NCI-H446 treated with DMSO at 0.1 percent for 48 hours (cell line): ENCODE data around the gene TSPEAR.

Experiments
- DNase-seq: peaks from one replicate; lab custom pipeline; 2025; lab: John Stamatoyannopoulos, UW

The TSPEAR gene

GRCh38 chr21:44740742-44741141 is 29.4 kb upstream of the TSPEAR start:
- no peak for DNase-seq

- no peak for DNase-seq
These were observed 27.9 kb upstream of the TSPEAR start for GRCh38 chr21:44739316-44739715.

DNA sequence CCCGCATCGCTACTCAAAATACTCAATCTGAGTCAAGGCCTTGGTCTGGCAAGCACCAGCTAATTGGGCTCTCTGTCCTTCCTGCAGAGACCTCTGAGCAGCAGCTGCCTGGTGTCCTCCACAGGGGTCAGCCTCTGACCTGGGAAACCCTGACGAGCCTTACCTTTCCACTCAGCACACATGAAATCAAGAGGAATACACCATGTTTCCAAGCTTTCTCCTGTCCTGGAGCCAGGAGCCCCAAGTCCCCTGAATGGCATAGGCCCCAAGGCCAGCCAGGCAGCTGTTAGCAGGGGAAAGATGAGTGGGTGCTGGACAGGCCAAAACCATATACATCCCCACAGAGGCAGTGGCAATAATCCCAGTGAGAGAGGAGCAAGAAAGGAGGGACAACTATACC is 27.2 kb upstream of the TSPEAR start:
- DNase-seq: no peak

DNA sequence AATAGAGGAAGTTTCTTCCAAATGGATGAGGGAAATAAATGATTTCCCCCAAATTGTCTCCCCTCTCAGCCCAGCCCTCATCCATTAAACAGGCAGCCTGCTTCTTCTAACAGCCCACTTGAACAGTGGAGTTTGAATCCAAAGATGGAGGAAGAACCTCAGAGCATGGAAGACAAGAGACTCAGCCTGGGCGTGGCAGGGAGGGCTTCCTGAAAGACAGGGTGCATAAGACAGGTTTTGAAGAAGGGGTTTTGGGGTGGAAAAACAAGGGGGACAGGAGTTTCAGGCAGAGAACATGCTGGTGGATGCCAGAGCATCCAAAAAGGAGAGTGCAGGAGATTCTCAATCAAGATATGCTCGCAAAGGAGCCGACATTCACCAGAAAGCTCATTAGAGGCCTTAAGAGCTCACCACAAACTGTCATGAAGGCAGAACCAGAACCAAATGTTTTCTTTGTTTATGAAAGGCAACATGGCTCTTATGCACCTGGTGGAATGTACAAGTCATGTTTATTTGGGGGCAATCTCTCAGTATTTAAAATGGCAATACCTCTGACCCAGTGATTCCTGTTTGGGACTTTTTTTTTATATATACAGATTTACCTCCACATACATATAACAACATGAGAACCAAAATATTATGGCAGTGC is 26.5 kb upstream of the TSPEAR start:
- no peak for DNase-seq

- DNase-seq: no peak
These were observed 25.1 kb upstream of the TSPEAR start for GRCh38 chr21:44736291-44737004.

DNA sequence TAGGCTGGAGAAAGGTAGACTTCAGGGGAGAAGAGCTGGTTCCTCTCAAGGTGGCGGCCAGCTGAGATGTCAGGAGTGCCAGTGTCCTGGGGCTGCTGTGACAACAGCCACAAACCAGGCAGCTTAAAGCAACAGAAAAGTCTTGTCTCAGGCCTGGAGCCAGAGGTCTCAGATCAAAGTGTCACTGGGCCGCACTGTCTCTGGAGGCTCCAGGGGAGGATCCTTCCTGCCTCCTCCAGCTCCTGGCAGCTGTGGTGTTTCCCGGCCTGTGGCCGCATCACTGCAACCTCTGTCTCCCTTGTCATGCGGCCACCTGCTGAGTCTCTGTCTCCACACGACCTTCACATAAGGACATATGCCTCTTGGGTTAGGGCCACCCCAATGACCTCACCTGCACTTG is 24.4 kb upstream of the TSPEAR start:
- DNase-seq: no peak

DNA sequence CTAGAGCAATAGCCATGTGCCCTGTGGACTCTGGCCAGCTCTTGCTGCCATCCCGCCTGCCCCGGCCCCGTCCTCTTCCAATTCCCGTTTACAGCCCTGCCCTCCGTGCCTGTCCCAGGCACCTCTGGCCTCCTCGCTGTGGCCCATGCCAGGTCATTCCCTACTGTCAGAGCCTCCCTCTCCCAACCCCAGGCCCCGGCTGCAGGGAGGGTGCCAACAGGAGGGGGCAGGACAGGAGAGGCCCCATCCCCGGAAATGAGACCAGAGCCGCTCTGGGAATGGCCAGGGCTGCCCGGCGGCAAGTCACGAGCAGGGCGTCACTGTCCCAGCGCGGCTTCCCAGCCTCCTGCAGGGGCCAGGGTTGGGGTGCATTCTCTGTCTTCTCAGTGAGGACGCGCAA is 23.5 kb upstream of the TSPEAR start:
- DNase-seq: no peak

- DNase-seq: no peak
These were observed 22.8 kb upstream of the TSPEAR start for GRCh38 chr21:44734026-44734745.

DNA sequence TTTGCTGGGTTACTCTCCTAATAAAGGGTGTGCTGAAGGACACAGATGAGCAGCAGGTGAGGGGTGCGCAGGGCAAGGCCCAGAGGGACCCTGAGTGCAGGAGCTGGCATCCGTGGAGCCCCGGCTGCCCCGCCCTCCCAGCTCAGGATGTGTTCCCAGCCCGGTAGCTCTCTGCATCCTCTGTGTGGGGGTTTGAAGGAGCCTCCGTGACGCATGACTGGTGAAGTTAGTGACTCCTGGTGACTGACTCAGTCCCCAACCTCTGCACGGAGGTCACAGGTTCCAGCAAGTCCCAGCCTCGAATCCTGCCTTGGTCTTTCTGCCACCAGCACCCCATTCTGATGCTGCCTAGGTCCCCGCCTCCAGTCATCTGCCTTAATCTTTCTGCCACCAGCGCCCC is 21.6 kb upstream of the TSPEAR start:
- no peak for DNase-seq

DNA sequence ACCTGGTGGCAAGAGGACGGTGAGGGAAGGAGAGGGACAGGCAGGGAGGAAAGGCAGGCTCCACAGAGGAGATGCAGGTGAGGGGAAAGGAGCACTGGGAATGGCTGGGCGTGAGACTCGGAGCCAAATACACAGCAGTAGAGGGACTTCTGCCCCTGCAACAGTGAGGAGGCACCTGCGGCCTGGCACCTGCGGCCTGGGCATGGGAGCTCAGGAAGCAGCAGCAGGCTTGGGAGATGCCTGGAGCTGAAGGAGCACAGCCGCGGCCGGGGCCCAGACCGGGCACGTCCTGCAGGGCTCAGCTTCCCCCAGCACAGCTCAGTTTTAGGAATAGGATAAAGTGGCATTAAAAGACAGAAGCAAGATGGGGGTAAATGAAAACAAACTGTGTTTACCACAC is 20.9 kb upstream of the TSPEAR start:
- DNase-seq: no peak

GRCh38 chr21:44730951-44731579 is 19.7 kb upstream of the TSPEAR start:
- DNase-seq: no peak

DNA sequence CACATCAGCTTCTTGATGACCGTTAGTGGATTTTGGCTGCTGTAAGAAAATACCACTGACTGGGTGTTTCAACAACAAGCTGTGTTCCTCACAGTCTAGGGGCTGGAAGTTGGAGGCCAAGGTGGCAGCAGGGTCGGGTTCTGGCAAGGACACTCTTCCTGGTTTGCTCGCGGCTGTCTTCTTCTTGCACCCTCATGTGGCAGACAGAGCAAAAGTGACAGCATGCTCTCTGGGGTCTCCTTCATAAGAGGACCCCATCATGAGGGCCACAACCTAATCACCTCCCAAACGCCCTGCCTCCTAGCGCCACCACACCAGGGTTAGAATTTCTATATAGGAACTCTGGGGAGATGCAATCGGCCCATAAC is 18.6 kb upstream of the TSPEAR start:
- DNase-seq: no peak

- DNase-seq: no peak
These were observed 18.1 kb upstream of the TSPEAR start for GRCh38 chr21:44729336-44730027.

DNA sequence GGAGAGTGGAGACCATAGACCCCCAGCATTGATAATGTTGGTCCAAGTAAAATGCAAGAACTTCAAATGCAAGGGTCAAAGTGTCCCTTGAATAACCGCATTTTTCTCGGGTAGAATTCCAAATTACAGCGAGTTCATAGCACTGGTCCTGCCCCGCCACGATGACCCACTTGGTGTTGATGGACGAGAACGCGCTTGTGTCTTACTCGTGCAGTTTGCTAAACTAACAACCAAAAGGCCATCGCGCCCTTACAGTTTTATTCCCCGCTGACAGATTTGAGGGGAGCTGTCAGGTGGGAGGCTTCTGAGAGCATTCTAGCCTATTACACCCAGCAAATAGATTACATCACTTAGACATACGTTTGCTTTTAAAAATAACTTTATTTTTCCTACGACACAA is 17.3 kb upstream of the TSPEAR start:
- no peak for DNase-seq

DNA sequence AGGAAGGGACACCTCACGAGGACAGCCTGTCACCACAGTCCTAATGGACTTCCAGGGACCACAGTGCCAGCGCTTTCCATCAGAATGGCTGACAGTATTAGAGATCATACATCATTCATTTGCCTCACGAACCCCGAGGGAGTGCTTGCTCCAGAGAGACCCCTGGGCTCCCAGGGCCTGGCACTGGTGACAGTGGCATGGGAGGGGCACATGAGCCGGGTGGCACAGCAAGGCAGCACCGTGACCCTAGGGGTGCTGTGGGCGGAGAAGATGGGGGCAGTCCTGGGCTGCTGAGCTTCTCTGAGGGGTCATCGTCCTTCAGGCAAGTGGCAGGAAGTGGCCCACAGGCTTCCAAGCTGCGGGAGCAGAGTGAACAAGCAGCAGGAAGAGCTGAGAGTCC is 16.4 kb upstream of the TSPEAR start:
- DNase-seq: no peak

DNA sequence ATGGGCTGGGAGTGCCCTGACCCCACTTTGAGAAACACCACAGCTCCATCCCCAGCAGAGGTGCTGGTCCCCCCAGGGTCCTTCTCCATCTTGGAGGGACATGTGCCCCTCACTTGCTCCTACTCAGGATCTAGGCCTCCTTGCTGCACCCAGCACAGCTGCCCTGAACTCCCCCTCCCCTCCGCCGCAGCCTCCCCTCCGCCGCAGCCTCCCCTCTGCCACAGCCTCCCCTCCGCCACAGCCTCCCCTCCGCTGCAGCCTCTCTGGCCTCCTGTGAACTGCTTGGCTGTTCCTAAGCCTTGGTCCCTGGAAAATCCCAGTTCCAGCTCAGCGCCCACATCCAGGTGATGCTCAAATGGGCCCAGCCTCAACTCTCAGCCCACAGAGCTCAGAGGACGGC is 15.9 kb upstream of the TSPEAR start:
- DNase-seq: no peak

DNA sequence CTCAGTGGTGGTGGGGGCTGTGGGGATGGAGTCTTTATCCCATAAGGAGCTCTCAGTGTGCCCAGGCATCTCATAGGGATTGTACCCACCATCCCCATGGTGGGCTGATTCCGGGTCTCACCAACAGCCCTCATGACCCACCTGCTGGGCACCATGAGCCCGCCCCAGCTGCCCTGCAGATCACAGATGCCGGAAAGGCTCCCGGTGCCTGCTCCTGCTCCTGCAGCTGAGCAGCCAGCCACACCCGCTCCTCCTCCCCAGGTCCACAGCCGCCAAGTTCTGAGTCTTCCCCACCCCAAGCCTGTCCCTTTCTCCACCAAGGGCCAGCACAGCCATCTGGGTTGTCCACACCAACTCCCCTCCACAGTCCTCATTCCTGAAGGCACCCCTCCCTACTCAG is 15.5 kb upstream of the TSPEAR start:
- no peak for DNase-seq

- DNase-seq: no peak
These were observed 13.6 kb upstream of the TSPEAR start for GRCh38 chr21:44724926-44725325.

GRCh38 chr21:44724196-44724595 is 12.8 kb upstream of the TSPEAR start:
- DNase-seq: no peak

GRCh38 chr21:44723177-44724131 is 12.1 kb upstream of the TSPEAR start:
- no peak for DNase-seq

DNA sequence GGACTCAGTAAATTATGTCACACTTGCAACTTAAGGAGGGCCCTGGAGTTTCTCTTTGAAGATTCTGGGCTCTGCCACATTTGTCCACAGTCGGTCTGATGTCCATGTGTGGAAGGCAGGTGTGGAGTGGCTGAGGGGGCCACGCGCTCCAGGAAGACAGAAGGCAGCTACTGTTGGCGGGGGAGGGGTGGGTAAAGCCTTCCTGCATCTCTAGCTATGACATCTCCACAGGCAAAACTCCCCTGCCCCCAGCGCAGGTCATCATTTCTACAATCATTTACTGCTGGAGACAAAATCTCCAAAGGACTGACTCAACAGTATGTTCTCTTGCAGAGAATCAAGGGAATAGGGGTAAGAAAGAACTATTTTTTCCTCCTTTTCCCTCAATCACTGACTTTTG is 11.4 kb upstream of the TSPEAR start:
- no peak for DNase-seq
